Left lung (tissue), 10 donors: ENCODE measurements around the gene GOLIM4. TPM values are rescaled to one million over a fixed set of nuclear protein-coding genes. Genes with fewer than 3 reads are reported as not detected.

Experiments
- ATAC-seq: fragments of 200-7000 bp; cut with Tn5 transposase; one replicate; pipeline ENCODE4 v1.9.1; 2020; ENCODE audit warnings: moderate library complexity
- DNase-seq, 4 donors: peaks; one replicate each; pipeline ENCODE4 v3.0.0-alpha.2; 2013 to 2020
- H3K27ac ChIP-seq, 2 donors: fragments of 200-600 bp; sonication (generic) in 1 of 2; one replicate each; pipeline versions ENCODE4 v1.5.0 to v1.8.0; 2020 to 2021
- H3K27me3 ChIP-seq, 2 donors: fragments of 200-600 bp; sonication (generic) in 1 of 2; one replicate each; pipeline versions ENCODE4 v1.5.0 to v1.8.0; 2020 to 2021
- H3K36me3 ChIP-seq, 2 donors: fragments of 200-600 bp; sonication (generic) in 1 of 2; one replicate each; pipeline versions ENCODE4 v1.5.0 to v1.8.0; 2020 to 2021
- H3K4me1 ChIP-seq, 2 donors: fragments of 200-600 bp; one replicate each; pipeline ENCODE4 v1.8.0; 2021
- H3K4me3 ChIP-seq, 2 donors: fragments of 200-600 bp; sonication (generic) in 1 of 2; one replicate each; pipeline versions ENCODE4 v1.5.0 to v1.8.0; 2020 to 2021; ENCODE audit warnings: mild to moderate bottlenecking in 1 of 2
- H3K9me3 ChIP-seq, 2 donors: fragments of 200-600 bp; sonication (generic) in 1 of 2; one replicate each; pipeline versions ENCODE4 v1.5.0 to v1.8.0; 2020 to 2021
- CTCF ChIP-seq, 2 donors: fragments of 200-600 bp; sonication (generic) in 1 of 2; IDR thresholded peaks; one replicate each; pipeline versions ENCODE4 v1.5.0 to v1.8.0; 2021; ENCODE audit warnings: antibody characterized with exemption in 2 of 2
- intact Hi-C, 2 donors: fragments of 100-400 bp; cut with DNase I; formaldehyde crosslinking; loops; one replicate each; pipeline versions ENCODE4 v1.11.2 to v1.14.2; 2022
- polyA plus RNA-seq, 6 donors: library from polyadenylated mRNA; unstranded; fragments of 120-200 nt; gene quantifications; one replicate each; pipeline ENCODE4 v1.2.1, GENCODE V29; 2013; ENCODE audit not compliant: insufficient read length in 6 of 6
- total RNA-seq, 2 donors: library from RNA; stranded (reverse); fragmentation: NEBNext Ultra II Directional; extraction: Animal tissue kit (Norgen Biotek cat#: 25700); gene quantifications; one replicate each; pipeline ENCODE4 v1.2.1, GENCODE V29; 2021
- donor health status: DM: no; HTN: yes; CAD: no.
- donor health status: DM: no; HTN: no; CAD: no.

GOLIM4 gene
- total and polyA plus RNA-seq, 8 donors, result 40.6 to 85.2 (median 73.2) TPM

GRCh38 chr3:167989999-167990398 lies 105.7 kb downstream of the GOLIM4 start:
- intact Hi-C loops, result no loop called here
- Histone ChIP-seq H3K4me3 (no peak overlapping the region), H3K4me1 (no peaks in the 10 kb centered on the region), H3K27ac (no peak overlapping the region), H3K27me3 (no peaks in the 10 kb centered on the region), H3K36me3 (no peaks in the 10 kb centered on the region), H3K9me3 (no peaks in the 10 kb centered on the region)
- no peak for TF ChIP-seq CTCF (IDR thresholded peaks at IDR 0.05)
- DNase-seq, result no peak
- ATAC-seq, result no peak

- intact Hi-C loops, result no loop called here
- no peak for TF ChIP-seq CTCF (IDR thresholded peaks at IDR 0.05)
- Histone ChIP-seq H3K27ac (no peak overlapping the region), H3K9me3 (no peaks in the 10 kb centered on the region), H3K27me3 (no peaks in the 10 kb centered on the region), H3K4me1 (no peaks in the 10 kb centered on the region), H3K36me3 (no peaks in the 10 kb centered on the region), H3K4me3 (no peak overlapping the region)
- ATAC-seq, result no peak
- DNase-seq, result no peak
These were observed 106.7 kb downstream of the GOLIM4 start for GRCh38 chr3:167989066-167989465.

- no peaks in the 10 kb centered on the region for H3K36me3 ChIP-seq
- no peak for TF ChIP-seq CTCF (IDR thresholded peaks at IDR 0.05)
- intact Hi-C loops, result no loop called here
- no peak for ATAC-seq
- no peak overlapping the region for H3K4me3 ChIP-seq
- no peaks in the 10 kb centered on the region for H3K27me3 ChIP-seq
- no peak overlapping the region for H3K27ac ChIP-seq
- no peak for DNase-seq
- H3K4me1 ChIP-seq, result no peaks in the 10 kb centered on the region
- H3K9me3 ChIP-seq, result no peaks in the 10 kb centered on the region
These were observed 112.1 kb downstream of the GOLIM4 start for GRCh38 chr3:167983583-167983982.

- intact Hi-C loops, result no loop called here
- Histone ChIP-seq H3K4me1 (no peaks in the 10 kb centered on the region), H3K9me3 (no peaks in the 10 kb centered on the region), H3K4me3 (no peak overlapping the region), H3K36me3 (no peaks in the 10 kb centered on the region), H3K27me3 (no peaks in the 10 kb centered on the region), H3K27ac (no peak overlapping the region)
- DNase-seq, result no peak
- no peak for ATAC-seq
- TF ChIP-seq CTCF (IDR thresholded peaks at IDR 0.05), result no peak
These were observed 117.2 kb downstream of the GOLIM4 start for GRCh38 chr3:167978486-167978885.

- no peak for ATAC-seq
These were observed 117.7 kb downstream of the GOLIM4 start for GRCh38 chr3:167978071-167978470.

More at GRCh38 chr3:167978071-167978470, 117.7 kb downstream of the GOLIM4 start:
- no peak overlapping the region for H3K4me3 ChIP-seq
- intact Hi-C loops, result no loop called here
- no peaks in the 10 kb centered on the region for H3K4me1 ChIP-seq
- no peak overlapping the region for H3K27ac ChIP-seq
- no peak for DNase-seq
- H3K27me3 ChIP-seq, result no peaks in the 10 kb centered on the region
- H3K9me3 ChIP-seq, result no peaks in the 10 kb centered on the region
- no peak for TF ChIP-seq CTCF (IDR thresholded peaks at IDR 0.05)
- no peaks in the 10 kb centered on the region for H3K36me3 ChIP-seq
